A549 (cell line): Measurements from ENCODE around the gene RNF126. TPM values are rescaled to one million over a fixed set of nuclear protein-coding genes. Genes with fewer than 3 reads are reported as not detected.
A peak's percentile ranks its signal among the peaks of the same experiment; 100 is the strongest.

ENCODE experiments used
- ATAC-seq, 2 experiments: fragments of 200-7000 bp in 1 of 2; fragments of >200 bp in 1 of 2; cut with Nextera tagmentation in 1 of 2; cut with Tn5 transposase in 1 of 2; 3 replicates each; pipeline versions ENCODE4 v1.8.0 to v1.9.1; 2018 to 2020; ENCODE audit warnings: mild to moderate bottlenecking in 1 of 2, moderate library complexity in 1 of 2
- CTCF ChIA-PET: fragments of 300-600 bp; sonication (Branson Sonifier 250); formaldehyde crosslinking; extraction: SDS; loops from one replicate; lab custom pipeline; 2021; ENCODE audit warnings: antibody characterized with exemption, inconsistent platforms; lab: Yijun Ruan, JAX
- POLR2A ChIA-PET: fragments of 350-600 bp; formaldehyde crosslinking; extraction: SDS; loops from one replicate; lab custom pipeline; 2021; ENCODE audit warnings: antibody characterized with exemption, inconsistent platforms; lab: Yijun Ruan, JAX
- DNase-seq, 2 experiments: peaks; one replicate each; pipeline versions ENCODE4 v3.0.0 to v3.0.0-alpha.2; 2011 to 2016; ENCODE audit warnings: low read depth in 1 of 2, low spot score in 1 of 2
- FAIRE-seq: peaks from 2 replicates; lab custom pipeline; 2011; peaks lifted over from hg19 to GRCh38; lab: Jason Lieb, UNC
- H3K27ac ChIP-seq, 2 experiments: fragments of >200 bp; sonication (Bioruptor Twin); formaldehyde crosslinking; 3 replicates each; pipeline ENCODE4 v1.5.1; 2016 to 2017
- H3K4me1 ChIP-seq: fragments of >200 bp; sonication (Bioruptor Twin); formaldehyde crosslinking; 3 replicates; pipeline ENCODE4 v1.6.1; 2016
- H3K4me2 ChIP-seq: fragments of >200 bp; sonication (Bioruptor Twin); formaldehyde crosslinking; 3 replicates; pipeline ENCODE4 v1.6.1; 2016
- H3K4me3 ChIP-seq: fragments of >200 bp; sonication (Bioruptor Twin); formaldehyde crosslinking; 3 replicates; pipeline ENCODE4 v1.5.1; 2016
- H3K9me3 ChIP-seq: fragments of >200 bp; sonication (Bioruptor Twin); formaldehyde crosslinking; 3 replicates; pipeline ENCODE4 v1.6.1; 2016
- CBX8 ChIP-seq: fragments of 200-600 bp; sonication (generic); IDR thresholded peaks from 2 replicates; pipeline ENCODE4 v1.6.1; 2016
- CTCF ChIP-seq: fragments of >200 bp; sonication (Bioruptor Twin); formaldehyde crosslinking; IDR thresholded peaks from 3 replicates; pipeline ENCODE4 v1.5.1; 2016
- E2F6 ChIP-seq: IDR thresholded peaks from 2 replicates; pipeline ENCODE4 v1.6.1; 2012; ENCODE audit warnings: low read depth, borderline replicate concordance
- ESRRA ChIP-seq: fragments of 150-350 bp; IDR thresholded peaks from 2 replicates; pipeline ENCODE4 v1.6.1; 2014; ENCODE audit warnings: mild to moderate bottlenecking, low read length, borderline replicate concordance
- FOSL2 ChIP-seq, 2 experiments: fragments of 450-650 bp in 1 of 2; fragments of >200 bp in 1 of 2; sonication (Bioruptor Twin) in 1 of 2; formaldehyde crosslinking; IDR thresholded peaks; 2 replicates each; pipeline versions ENCODE4 v1.5.0 to v1.6.1; 2016 to 2020; ENCODE audit warnings: mild to moderate bottlenecking in 1 of 2, moderate library complexity in 1 of 2
- KDM5A ChIP-seq: fragments of 200-600 bp; sonication (generic); IDR thresholded peaks from 2 replicates; pipeline ENCODE4 v1.6.1; 2016; ENCODE audit warnings: antibody characterized with exemption, mild to moderate bottlenecking
- MAFK ChIP-seq: fragments of 450-650 bp; IDR thresholded peaks from 2 replicates; pipeline ENCODE4 v1.6.1; 2014; ENCODE audit not compliant: partially characterized antibody
- MAX ChIP-seq: IDR thresholded peaks from 2 replicates; pipeline ENCODE4 v1.6.1; 2012
- MYC ChIP-seq: IDR thresholded peaks from 2 replicates; pipeline ENCODE4 v1.6.1; 2012; ENCODE audit warnings: mild to moderate bottlenecking, inconsistent platforms, low read length, improper control_type of control experiment, borderline replicate concordance
- USF2 ChIP-seq: fragments of 450-650 bp; IDR thresholded peaks from 2 replicates; pipeline ENCODE4 v1.6.1; 2014; ENCODE audit warnings: antibody characterized with exemption
- WGBS: methylation state at CpG from one replicate; pipeline ENCODE4 v1.1.6; 2017; ENCODE audit errors: missing lambda C conversion rate; 5-methylcytosine and 5-hydroxymethylcytosine counted together
- polyA plus RNA-seq, 4 experiments: library from polyadenylated mRNA; depleted of rRNA in 3 of 4; stranded (reverse); fragments of >200 nt; fragmentation: RNase III in 1 of 4; extraction: RNeasy Plus Mini Kit Qiagen cat#74134 plus additional on column Dnase treatment in 1 of 4; gene quantifications; 2 replicates in 3 of 4; 3 replicates in 1 of 4; pipeline ENCODE4 v1.2.3, GENCODE V29; 2011 to 2017

RNF126 gene
- polyA plus RNA-seq, 2 of the 4 experiments (the other 2 are of a cell fraction): 3.1 to 35.0 TPM

DNA sequence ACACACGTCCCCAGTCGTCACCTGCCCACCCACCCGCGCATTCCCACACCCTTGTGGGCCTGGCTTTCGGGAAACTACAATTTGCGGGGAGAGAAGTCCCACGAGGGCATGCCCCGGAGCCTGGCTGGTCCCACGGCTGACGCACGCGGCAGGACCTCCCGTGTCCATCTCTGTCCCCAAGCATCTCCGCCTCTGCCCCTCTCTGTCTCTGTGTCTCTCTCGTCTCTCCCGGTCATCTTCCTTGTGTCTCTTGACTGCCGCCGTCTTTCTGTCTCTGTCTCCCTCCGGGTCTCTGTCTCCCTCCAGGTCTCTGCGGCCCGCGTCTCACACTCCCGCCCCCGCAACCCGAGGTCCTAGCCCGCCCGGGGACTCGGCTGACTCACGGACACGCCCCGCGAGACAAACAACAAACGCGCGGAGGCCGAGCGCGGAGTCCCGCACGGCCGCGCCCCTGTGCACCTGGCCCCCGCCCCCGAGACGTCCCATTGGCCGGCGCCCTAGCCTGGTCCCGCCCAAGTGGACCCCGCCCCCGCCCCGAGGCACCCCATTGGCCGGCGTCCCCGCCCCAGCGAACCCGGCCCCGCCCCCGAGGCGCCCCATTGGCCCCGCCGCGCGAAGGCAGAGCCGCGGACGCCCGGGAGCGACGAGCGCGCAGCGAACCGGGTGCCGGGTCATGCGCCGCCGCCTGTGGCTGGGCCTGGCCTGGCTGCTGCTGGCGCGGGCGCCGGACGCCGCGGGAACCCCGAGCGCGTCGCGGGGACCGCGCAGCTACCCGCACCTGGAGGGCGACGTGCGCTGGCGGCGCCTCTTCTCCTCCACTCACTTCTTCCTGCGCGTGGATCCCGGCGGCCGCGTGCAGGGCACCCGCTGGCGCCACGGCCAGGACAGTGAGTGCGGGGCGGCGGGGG is 23.5 kb downstream of the RNF126 start, which contains the start of gene FGF22:
Gene FGF22 (plus strand): TSS at position 627 of the 908 bp plus-strand sequence. CDS start 47 bp downstream, at position 674.
- no peak for FAIRE-seq
- no peaks in the 10 kb centered on the region for H3K9me3 ChIP-seq
- ChIA-PET POLR2A (no interaction called here), CTCF (interaction anchor here (1.5 kb wide), 1 partner anchor 56 kb away, joined by 3 read pairs; no protein-coding TSS in a partner anchor)
- ATAC-seq: peak; percentile 78 to 87
- TF ChIP-seq E2F6: no peak
- peak; percentile 16; the same call in 1 of the 2 replicates for TF ChIP-seq MAX
- no peak for TF ChIP-seq FOSL2 (IDR thresholded peaks at IDR 0.05)
- peak; percentile 39 for TF ChIP-seq FOSL2 (CRISPR knock-in tag; IDR thresholded peaks at IDR 0.05)
- no peak for TF ChIP-seq CTCF
- H3K27ac ChIP-seq: peak within 1 kb of the TSS; percentile 45 to 82; a peak in 5 of 6 replicates
- WGBS: 7% methylated on average over 20 of the region's 109 CpGs
- peak within 1 kb of the TSS; percentile 93 for H3K4me2 ChIP-seq
- peak within 1 kb of the TSS; percentile 50 for H3K4me3 ChIP-seq
- DNase-seq: peak; percentile 60 to 83
- peaks cover 17% of the 10 kb centered on the region for H3K4me1 ChIP-seq

DNA sequence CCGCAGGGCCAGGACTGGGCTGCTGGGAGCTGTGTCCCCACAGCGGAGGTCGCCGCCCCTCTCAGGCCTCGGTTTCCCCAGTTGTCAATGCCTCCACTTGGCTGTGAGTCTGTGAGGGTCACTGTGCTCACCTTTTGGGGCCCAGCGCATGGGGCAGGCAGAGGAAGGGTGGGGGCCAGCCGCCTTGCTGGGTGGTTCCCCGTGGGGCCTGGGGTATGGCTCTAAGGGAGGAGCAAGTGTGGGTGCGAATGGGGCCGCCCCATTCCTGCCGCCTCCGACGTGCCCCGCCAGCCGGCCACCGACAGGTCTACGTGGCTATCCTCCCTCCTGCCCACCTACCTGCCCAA is 24.1 kb downstream of the RNF126 start:
- CTCF ChIA-PET: no interaction called here
- peaks cover 22% of the 10 kb centered on the region for H3K4me1 ChIP-seq
- FAIRE-seq (no peak), DNase-seq (no peak), ATAC-seq (peak in 1 of 2 experiments; percentile 3; a peak in 3 of 6 replicates)
- H3K4me3 ChIP-seq: peak overlapping the region; percentile 50
- 85% methylated on average over 4 of the region's 17 CpGs for WGBS
- peak overlapping the region; percentile 93 for H3K4me2 ChIP-seq
- TF ChIP-seq MAFK (no peak), KDM5A (no peak), ESRRA (no peak)
- H3K27ac ChIP-seq: peak overlapping the region in 1 of 2 experiments; percentile 67; a peak in 4 of 6 replicates
- POLR2A ChIA-PET: no interaction called here
- H3K9me3 ChIP-seq: no peaks in the 10 kb centered on the region

DNA sequence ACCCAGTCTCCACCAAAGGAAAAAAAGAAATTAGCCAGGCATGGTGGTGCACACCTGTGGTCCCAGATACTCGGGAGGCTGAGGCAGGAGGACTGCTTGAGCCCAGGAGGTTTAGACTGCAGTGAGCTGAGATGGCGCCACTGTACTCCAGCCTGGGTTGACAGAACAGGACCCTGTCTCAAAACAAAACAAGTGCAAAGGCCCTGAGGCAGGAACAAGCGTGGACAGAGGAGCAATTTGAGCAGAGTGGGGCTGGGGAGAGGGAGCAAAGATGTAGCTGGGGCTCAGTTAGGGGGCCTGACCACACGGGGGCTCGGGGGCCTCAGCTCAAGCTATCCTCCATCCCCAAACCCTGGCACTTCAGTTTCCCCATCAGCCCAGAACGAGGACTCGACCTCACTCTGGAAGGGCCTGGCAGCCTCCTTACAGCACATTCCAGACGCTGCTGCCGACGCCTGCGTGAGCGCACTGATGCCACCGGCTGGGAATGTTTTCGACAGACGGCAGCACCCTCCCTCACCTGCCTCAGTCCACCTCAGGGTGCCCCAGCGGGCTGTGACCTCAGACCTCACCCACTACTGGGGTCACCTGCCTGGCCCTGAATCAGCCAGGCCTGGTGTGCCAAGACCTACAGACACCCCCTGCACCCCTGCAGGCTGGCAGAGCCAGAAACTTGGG is 27.9 kb downstream of the RNF126 start:
- TF ChIP-seq USF2 (no peak), CBX8 (no peak), FOSL2 (IDR thresholded peaks at IDR 0.05) (no peak), FOSL2 (CRISPR knock-in tag; IDR thresholded peaks at IDR 0.05) (peak; percentile 26; the same call in 1 of the 2 replicates), MYC (no peak)
- POLR2A ChIA-PET: interaction anchor here (1.2 kb wide), 1 partner anchor 28 kb away, joined by 3 read pairs; no protein-coding TSS in a partner anchor
- peaks cover 28% of the 10 kb centered on the region for H3K4me1 ChIP-seq
- H3K27ac ChIP-seq: peak overlapping the region; percentile 21 to 97; a peak in 4 of 6 replicates
- CTCF ChIA-PET: interaction anchor here (1.3 to 1.8 kb wide), 2 partner anchors 12 to 47 kb away, joined by 4 to 5 read pairs; no protein-coding TSS in a partner anchor
- no peak overlapping the region for H3K4me3 ChIP-seq
- FAIRE-seq (no peak), DNase-seq (peak in 1 of 2 experiments; percentile 63), ATAC-seq (no peak)
- peak overlapping the region; percentile 98; the same call in 2 of the 3 replicates for H3K4me2 ChIP-seq
- no peaks in the 10 kb centered on the region for H3K9me3 ChIP-seq
- WGBS: 72% methylated on average over 10 of the region's 16 CpGs
